Kidney (tissue), 14 donors: ENCODE data around the gene PCDHGC3. TPM values are rescaled to one million over a fixed set of nuclear protein-coding genes. Genes with fewer than 3 reads are reported as not detected.

Experiments
- DNase-seq, 5 donors: peaks; one replicate each; pipeline ENCODE4 v3.0.0-alpha.2; 2013 to 2020
- FAIRE-seq: peaks from 2 replicates; lab custom pipeline; 2012; peaks lifted over from hg19 to GRCh38; lab: Jason Lieb, UNC
- H3K27ac ChIP-seq, 2 donors: one replicate each; pipeline ENCODE4 v1.7.0; 2013; ENCODE audit warnings: low read depth in 2 of 2, low read length in 2 of 2, inconsistent platforms in 1 of 2
- H3K27me3 ChIP-seq: one replicate; pipeline ENCODE4 v1.7.1; 2013; ENCODE audit warnings: low read length, inconsistent platforms; ENCODE audit not compliant: control insufficient read depth, insufficient read depth
- H3K36me3 ChIP-seq, 3 donors: one replicate each; pipeline versions ENCODE4 v1.7.0 to v1.7.1; 2013; ENCODE audit warnings: low read length in 3 of 3, control low read depth in 1 of 3, inconsistent platforms in 1 of 3; ENCODE audit not compliant: insufficient read depth in 3 of 3, control insufficient read depth in 2 of 3
- H3K4me1 ChIP-seq, 3 donors: one replicate each; pipeline versions ENCODE4 v1.7.0 to v1.7.1; 2013; ENCODE audit warnings: low read length in 3 of 3, inconsistent platforms in 1 of 3, low read depth in 1 of 3; ENCODE audit not compliant: control insufficient read depth in 2 of 3, insufficient read depth in 2 of 3
- H3K4me3 ChIP-seq, 3 donors: one replicate each; pipeline versions ENCODE4 v1.7.0 to v1.8.1; 2013; ENCODE audit warnings: low read length in 3 of 3, control low read depth in 1 of 3, inconsistent platforms in 1 of 3
- H3K9ac ChIP-seq, 3 donors: one replicate each; pipeline versions ENCODE4 v1.7.0 to v1.7.1; 2013; ENCODE audit warnings: low read length in 3 of 3, control low read depth in 1 of 3, inconsistent platforms in 1 of 3
- H3K9me3 ChIP-seq, 3 donors: one replicate each; pipeline versions ENCODE4 v1.7.0 to v1.7.1; 2013; ENCODE audit warnings: low read length in 3 of 3, control low read depth in 1 of 3, inconsistent platforms in 1 of 3; ENCODE audit not compliant: control insufficient read depth in 2 of 3, insufficient read depth in 1 of 3
- CTCF ChIP-seq: IDR thresholded peaks from 3 replicates; pipeline ENCODE4 v1.5.1; 2012; ENCODE audit warnings: mild to moderate bottlenecking, moderate library complexity, borderline replicate concordance; ENCODE audit not compliant: insufficient read depth; ENCODE audit errors: extremely low read depth
- intact Hi-C: fragments of 100-400 bp; cut with DNase I; formaldehyde crosslinking; loops from one replicate; pipeline ENCODE4 v1.11.1; 2022
- polyA plus RNA-seq: library from polyadenylated mRNA; stranded (reverse); fragments of 350-450 nt; fragmentation: Illumina TruSeq; extraction: RNeasy Lipid Tissue Mini Kit (QIAGEN cat#74804); gene quantifications from one replicate; pipeline ENCODE4 v1.2.3, GENCODE V29; 2014; ENCODE audit warnings: low read depth, low replicate concordance; ENCODE audit not compliant: insufficient read depth
- total RNA-seq: library from RNA; stranded (reverse); fragmentation: NEBNext Ultra II Directional; extraction: Animal tissue kit (Norgen Biotek cat#: 25700); gene quantifications from one replicate; pipeline ENCODE4 v1.2.1, GENCODE V29; 2021
- donor health status: control.
- donor health status: control.
- donor health status: control.
- donor health status: control.
- donor health status: control.
- donor health status: DM: yes; HTN: yes; CAD: no.
- donor health status: Normal renal cell carcinoma (clear cell type).

Gene PCDHGC3
- total and polyA plus RNA-seq, 2 donors from 2014 or later, result 41.0 to 51.5 TPM

- no peaks in the 10 kb centered on the region for H3K9me3 ChIP-seq
- H3K4me1 ChIP-seq, result peaks cover 0 to 7% (median 3%) of the 10 kb centered on the region in 3 donors
- H3K4me3 ChIP-seq, result no peak overlapping the region
- FAIRE-seq, result no peak
- intact Hi-C loops, result no loop called here
- H3K27me3 ChIP-seq, result no peaks in the 10 kb centered on the region
- no peaks in the 10 kb centered on the region for H3K36me3 ChIP-seq
- no peak for TF ChIP-seq CTCF
- no peak overlapping the region for H3K27ac ChIP-seq
- H3K9ac ChIP-seq, result no peak overlapping the region
- peak in 4 of 5 donors; percentile 60 to 79 (median 68) for DNase-seq
Observed at GRCh38 chr5:141492168-141492885, 16.6 kb downstream of the PCDHGC3 start.

- TF ChIP-seq CTCF, result no peak
- Histone ChIP-seq H3K27ac (no peak overlapping the region), H3K4me1 (peaks cover 0 to 7% (median 3%) of the 10 kb centered on the region in 3 donors), H3K9me3 (no peaks in the 10 kb centered on the region), H3K9ac (no peak overlapping the region), H3K36me3 (no peaks in the 10 kb centered on the region), H3K4me3 (no peak overlapping the region), H3K27me3 (no peaks in the 10 kb centered on the region)
- DNase-seq, result peak in 3 of 5 donors; percentile 40 to 58 (median 58)
- intact Hi-C loops, result no loop called here
- FAIRE-seq, result no peak
Observed at GRCh38 chr5:141493500-141494422, 18.0 kb downstream of the PCDHGC3 start.

GRCh38 chr5:141494761-141495452 is 19.1 kb downstream of the PCDHGC3 start:
- no peak for FAIRE-seq
- no peak overlapping the region for H3K27ac ChIP-seq
- H3K27me3 ChIP-seq, result no peaks in the 10 kb centered on the region

More at GRCh38 chr5:141494761-141495452, 19.1 kb downstream of the PCDHGC3 start:
- intact Hi-C loops, result no loop called here
- no peaks in the 10 kb centered on the region for H3K9me3 ChIP-seq
- H3K4me3 ChIP-seq, result no peak overlapping the region
- no peaks in the 10 kb centered on the region for H3K36me3 ChIP-seq
- no peak for TF ChIP-seq CTCF
- peak in 4 of 5 donors; percentile 83 to 85 (median 84) for DNase-seq
- peaks cover 0 to 7% (median 3%) of the 10 kb centered on the region in 3 donors for H3K4me1 ChIP-seq
- no peak overlapping the region for H3K9ac ChIP-seq
